Neural cell (in vitro differentiated cells): ENCODE results near the gene SENP8. TPM values are rescaled to one million over a fixed set of nuclear protein-coding genes. Genes with fewer than 3 reads are reported as not detected.
A peak's percentile ranks its signal among the peaks of the same experiment; 100 is the strongest.

ENCODE experiments used
- H2AFZ ChIP-seq: fragments of 200-600, 300-800 bp; sonication (generic), shearing (Covaris generic); 2 replicates; pipeline ENCODE4 v1.6.0; 2014; ENCODE audit warnings: low read depth, mild to moderate bottlenecking, antibody characterized with exemption, low read length, moderate library complexity
- H3F3A ChIP-seq: fragments of 200-600 bp; shearing (Covaris generic); 2 replicates; pipeline ENCODE4 v1.6.1; 2016; ENCODE audit warnings: mild to moderate bottlenecking, moderate library complexity, mixed read lengths, antibody characterized with exemption, low read length; ENCODE audit not compliant: insufficient read depth, poor library complexity, severe bottlenecking
- H3K27ac ChIP-seq: fragments of 200-600, 300-800 bp; sonication (generic), shearing (Covaris generic); 2 replicates; pipeline ENCODE4 v1.5.1; 2014; ENCODE audit warnings: mild to moderate bottlenecking, low read length, moderate library complexity
- H3K27me3 ChIP-seq: fragments of 300-800, 200-600 bp; sonication (generic), shearing (Covaris generic); 2 replicates; pipeline ENCODE4 v1.6.0; 2014; ENCODE audit warnings: mild to moderate bottlenecking, low read depth, low read length, moderate library complexity; ENCODE audit not compliant: insufficient read depth
- H3K36me3 ChIP-seq: fragments of 300-800, 200-600 bp; sonication (generic), shearing (Covaris generic); 2 replicates; pipeline ENCODE4 v1.5.1; 2014; ENCODE audit warnings: mild to moderate bottlenecking, antibody characterized with exemption, low read length, moderate library complexity; ENCODE audit not compliant: insufficient read depth
- H3K4me2 ChIP-seq: fragments of 300-800, 200-600 bp; sonication (generic), shearing (Covaris generic); 2 replicates; pipeline ENCODE4 v1.6.0; 2014; ENCODE audit warnings: mild to moderate bottlenecking, low read length
- H3K4me3 ChIP-seq: fragments of 300-800, 200-600 bp; sonication (generic), shearing (Covaris generic); 2 replicates; pipeline ENCODE4 v1.5.1; 2014; ENCODE audit warnings: mild to moderate bottlenecking, low read length, moderate library complexity
- H3K79me2 ChIP-seq: fragments of 200-600 bp; shearing (Covaris generic); replicated peaks from 2 replicates; pipeline ENCODE4 v1.6.0; 2014; ENCODE audit warnings: mild to moderate bottlenecking, low read length, moderate library complexity; ENCODE audit not compliant: insufficient read depth
- H3K9ac ChIP-seq: fragments of 300-800, 200-600 bp; sonication (generic), shearing (Covaris generic); 2 replicates; pipeline ENCODE4 v1.6.1; 2016; ENCODE audit warnings: mild to moderate bottlenecking, low read length, mixed read lengths
- H3K9me2 ChIP-seq: fragments of 200-600 bp; shearing (Covaris generic); 2 replicates; pipeline ENCODE4 v1.6.1; 2016; ENCODE audit warnings: mild to moderate bottlenecking, low read length, mixed read lengths; ENCODE audit not compliant: insufficient read depth
- H3K9me3 ChIP-seq: fragments of 200-600, 300-800 bp; sonication (generic), shearing (Covaris generic); 2 replicates; pipeline ENCODE4 v1.6.1; 2016; ENCODE audit warnings: mild to moderate bottlenecking, mixed run types, low read length, moderate library complexity, mixed read lengths
- H4K20me1 ChIP-seq: fragments of 200-600 bp; shearing (Covaris generic); 2 replicates; pipeline ENCODE4 v1.6.1; 2016; ENCODE audit warnings: mild to moderate bottlenecking, mixed run types; ENCODE audit not compliant: insufficient read depth
- EP300 ChIP-seq: fragments of 450-650 bp; conservative IDR thresholded peaks from 2 replicates; pipeline ENCODE4 v1.6.1; 2014; ENCODE audit warnings: antibody characterized with exemption, mild to moderate bottlenecking, moderate library complexity; ENCODE audit not compliant: poor library complexity, severe bottlenecking
- EZH2 ChIP-seq: fragments of 200-600, 300-800 bp; shearing (Covaris generic), sonication (generic); IDR thresholded peaks from 2 replicates; pipeline ENCODE4 v1.6.1; 2014; ENCODE audit warnings: antibody characterized with exemption, low read length, borderline replicate concordance, mild to moderate bottlenecking; ENCODE audit not compliant: insufficient read depth, poor library complexity, severe bottlenecking
- MXI1 ChIP-seq: fragments of 450-650 bp; conservative IDR thresholded peaks from 2 replicates; pipeline ENCODE4 v1.6.1; 2014; ENCODE audit warnings: antibody characterized with exemption, mild to moderate bottlenecking; ENCODE audit not compliant: poor library complexity, severe bottlenecking
- POLR2AphosphoS5 ChIP-seq: IDR thresholded peaks from 2 replicates; pipeline ENCODE4 v1.6.1; 2012
- RAD21 ChIP-seq: fragments of 450-650 bp; conservative IDR thresholded peaks from 2 replicates; pipeline ENCODE4 v1.6.1; 2014; ENCODE audit warnings: antibody characterized with exemption, mild to moderate bottlenecking, moderate library complexity
- SMC3 ChIP-seq: fragments of 450-650 bp; conservative IDR thresholded peaks from 2 replicates; pipeline ENCODE4 v1.6.1; 2014; ENCODE audit warnings: antibody characterized with exemption, mild to moderate bottlenecking, moderate library complexity; ENCODE audit not compliant: poor library complexity
- TAF1 ChIP-seq: IDR thresholded peaks from 2 replicates; pipeline ENCODE4 v1.6.1; 2012; ENCODE audit warnings: low read depth
- polyA plus RNA-seq: library from polyadenylated mRNA; depleted of rRNA; stranded (reverse); fragments of >200 nt; gene quantifications from 2 replicates; pipeline ENCODE4 v1.2.3, GENCODE V29; 2014
- TF ChIP-seq, protein P1 (sequence below): fragments of 450-650 bp; IDR thresholded peaks from 2 replicates; pipeline ENCODE4 v1.5.1; 2014; ENCODE audit warnings: antibody characterized with exemption, mild to moderate bottlenecking, moderate library complexity; ENCODE audit not compliant: poor library complexity, severe bottlenecking
- TF ChIP-seq, protein P2 (sequence below): IDR thresholded peaks from 2 replicates; pipeline ENCODE4 v1.6.1; 2012; ENCODE audit warnings: borderline replicate concordance

Gene SENP8
- polyA plus RNA-seq, 1 donor from 2014 or later = 3.2 TPM

DNA sequence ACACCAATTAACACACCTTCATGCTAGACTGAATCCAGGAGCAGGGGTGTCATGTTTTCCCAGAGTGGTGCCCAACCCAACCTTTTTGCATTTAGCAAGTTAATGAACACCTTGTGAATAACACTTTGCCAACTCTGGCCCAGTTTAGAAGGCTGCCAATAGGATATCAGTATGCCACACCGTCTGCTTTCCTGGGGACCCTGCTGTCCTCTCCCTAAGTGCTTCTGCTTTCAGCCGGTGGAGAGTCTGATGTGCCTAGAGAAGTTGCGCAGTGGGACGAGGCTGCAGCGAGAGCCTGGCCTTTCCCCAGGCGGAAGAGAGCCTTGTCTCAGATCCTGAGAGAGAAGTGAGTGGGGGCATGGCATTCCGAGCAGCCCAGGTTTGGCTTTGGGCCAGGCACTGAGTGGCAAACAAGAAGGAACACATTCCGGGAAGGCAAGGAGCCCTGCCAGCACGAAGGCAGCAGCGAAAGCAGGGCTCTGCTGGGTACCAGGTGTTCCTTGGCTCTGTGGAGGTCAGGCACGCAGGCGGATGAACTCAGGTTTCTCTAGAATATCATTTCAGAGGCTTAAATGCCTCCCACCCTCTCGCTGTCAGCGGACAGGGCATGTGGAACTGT is 36.9 kb downstream of the SENP8 start:
- Histone ChIP-seq H3K4me2 (no peak overlapping the region), H3K9ac (peak overlapping the region; percentile 3), H2AFZ (no peak overlapping the region), H3K27me3 (no peaks in the 10 kb centered on the region), H3K27ac (no peak overlapping the region), H3K4me3 (no peak overlapping the region), H3K79me2 (no peaks in the 10 kb centered on the region), H3K9me2 (no peaks in the 10 kb centered on the region), H3K9me3 (no peaks in the 10 kb centered on the region), H4K20me1 (no peaks in the 10 kb centered on the region), H3F3A (no peaks in the 10 kb centered on the region), H3K36me3 (no peaks in the 10 kb centered on the region)
- TF ChIP-seq, protein P1, sequence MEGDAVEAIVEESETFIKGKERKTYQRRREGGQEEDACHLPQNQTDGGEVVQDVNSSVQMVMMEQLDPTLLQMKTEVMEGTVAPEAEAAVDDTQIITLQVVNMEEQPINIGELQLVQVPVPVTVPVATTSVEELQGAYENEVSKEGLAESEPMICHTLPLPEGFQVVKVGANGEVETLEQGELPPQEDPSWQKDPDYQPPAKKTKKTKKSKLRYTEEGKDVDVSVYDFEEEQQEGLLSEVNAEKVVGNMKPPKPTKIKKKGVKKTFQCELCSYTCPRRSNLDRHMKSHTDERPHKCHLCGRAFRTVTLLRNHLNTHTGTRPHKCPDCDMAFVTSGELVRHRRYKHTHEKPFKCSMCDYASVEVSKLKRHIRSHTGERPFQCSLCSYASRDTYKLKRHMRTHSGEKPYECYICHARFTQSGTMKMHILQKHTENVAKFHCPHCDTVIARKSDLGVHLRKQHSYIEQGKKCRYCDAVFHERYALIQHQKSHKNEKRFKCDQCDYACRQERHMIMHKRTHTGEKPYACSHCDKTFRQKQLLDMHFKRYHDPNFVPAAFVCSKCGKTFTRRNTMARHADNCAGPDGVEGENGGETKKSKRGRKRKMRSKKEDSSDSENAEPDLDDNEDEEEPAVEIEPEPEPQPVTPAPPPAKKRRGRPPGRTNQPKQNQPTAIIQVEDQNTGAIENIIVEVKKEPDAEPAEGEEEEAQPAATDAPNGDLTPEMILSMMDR = no peak
- TF ChIP-seq POLR2AphosphoS5 = no peak
- no peak for TF ChIP-seq RAD21
- TF ChIP-seq, protein P2, sequence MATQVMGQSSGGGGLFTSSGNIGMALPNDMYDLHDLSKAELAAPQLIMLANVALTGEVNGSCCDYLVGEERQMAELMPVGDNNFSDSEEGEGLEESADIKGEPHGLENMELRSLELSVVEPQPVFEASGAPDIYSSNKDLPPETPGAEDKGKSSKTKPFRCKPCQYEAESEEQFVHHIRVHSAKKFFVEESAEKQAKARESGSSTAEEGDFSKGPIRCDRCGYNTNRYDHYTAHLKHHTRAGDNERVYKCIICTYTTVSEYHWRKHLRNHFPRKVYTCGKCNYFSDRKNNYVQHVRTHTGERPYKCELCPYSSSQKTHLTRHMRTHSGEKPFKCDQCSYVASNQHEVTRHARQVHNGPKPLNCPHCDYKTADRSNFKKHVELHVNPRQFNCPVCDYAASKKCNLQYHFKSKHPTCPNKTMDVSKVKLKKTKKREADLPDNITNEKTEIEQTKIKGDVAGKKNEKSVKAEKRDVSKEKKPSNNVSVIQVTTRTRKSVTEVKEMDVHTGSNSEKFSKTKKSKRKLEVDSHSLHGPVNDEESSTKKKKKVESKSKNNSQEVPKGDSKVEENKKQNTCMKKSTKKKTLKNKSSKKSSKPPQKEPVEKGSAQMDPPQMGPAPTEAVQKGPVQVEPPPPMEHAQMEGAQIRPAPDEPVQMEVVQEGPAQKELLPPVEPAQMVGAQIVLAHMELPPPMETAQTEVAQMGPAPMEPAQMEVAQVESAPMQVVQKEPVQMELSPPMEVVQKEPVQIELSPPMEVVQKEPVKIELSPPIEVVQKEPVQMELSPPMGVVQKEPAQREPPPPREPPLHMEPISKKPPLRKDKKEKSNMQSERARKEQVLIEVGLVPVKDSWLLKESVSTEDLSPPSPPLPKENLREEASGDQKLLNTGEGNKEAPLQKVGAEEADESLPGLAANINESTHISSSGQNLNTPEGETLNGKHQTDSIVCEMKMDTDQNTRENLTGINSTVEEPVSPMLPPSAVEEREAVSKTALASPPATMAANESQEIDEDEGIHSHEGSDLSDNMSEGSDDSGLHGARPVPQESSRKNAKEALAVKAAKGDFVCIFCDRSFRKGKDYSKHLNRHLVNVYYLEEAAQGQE = no peak
- TF ChIP-seq SMC3 = no peak
- TF ChIP-seq MXI1 = no peak
- no peak for TF ChIP-seq EP300
- TF ChIP-seq EZH2 = no peak
- no peak for TF ChIP-seq TAF1

DNA sequence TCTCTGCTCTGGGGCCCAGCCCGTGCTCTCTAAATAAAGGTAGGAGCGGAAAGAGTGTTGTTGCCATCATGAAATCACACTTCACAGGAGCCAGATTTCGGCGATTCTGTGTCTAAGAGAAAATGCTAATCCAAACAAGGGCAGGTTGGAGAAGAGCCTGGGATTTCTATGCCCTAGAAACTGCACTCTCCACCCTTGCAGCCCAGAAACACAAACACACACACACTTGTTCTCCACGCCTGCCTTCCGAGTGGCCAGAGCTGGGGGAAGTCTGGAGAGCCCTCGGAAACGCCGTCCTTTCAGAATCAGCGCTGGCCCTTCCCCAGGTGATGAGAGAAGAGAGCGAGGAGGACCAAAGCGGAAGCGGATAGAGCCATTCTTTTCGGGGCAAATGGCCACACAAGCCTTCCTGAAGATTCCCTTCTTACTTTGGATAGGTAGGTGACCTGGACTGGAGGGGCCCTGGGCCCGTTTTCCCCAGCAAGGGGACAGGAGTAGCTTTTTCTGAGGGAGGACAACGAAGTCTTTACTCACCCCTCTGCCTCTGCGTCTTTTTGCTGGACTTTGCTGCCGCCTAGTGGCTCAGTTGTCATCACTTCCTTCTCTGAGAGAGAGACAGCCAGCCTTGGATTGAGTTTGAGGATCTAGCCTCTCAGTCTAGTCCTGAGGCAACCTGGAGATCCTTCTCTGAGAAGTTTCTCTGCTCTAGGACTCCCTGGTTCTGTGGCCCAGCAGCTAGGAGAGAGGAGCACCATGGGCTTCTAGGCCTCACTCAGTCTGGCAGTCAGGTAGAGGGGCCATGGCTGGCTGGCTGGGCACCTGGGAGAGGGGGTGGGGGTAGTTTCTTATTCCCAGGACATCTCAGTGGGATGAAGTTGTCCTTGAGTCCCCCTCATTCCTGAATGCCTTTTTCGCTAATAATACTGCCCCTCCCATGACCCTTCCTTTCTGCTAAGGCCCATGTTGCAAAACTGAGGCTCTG is 37.7 kb downstream of the SENP8 start:
- H3K9me3 ChIP-seq = no peaks in the 10 kb centered on the region
- H3K27me3 ChIP-seq = no peaks in the 10 kb centered on the region
- no peak overlapping the region for H3K4me3 ChIP-seq
- H3K9me2 ChIP-seq = no peaks in the 10 kb centered on the region
- H3F3A ChIP-seq = no peaks in the 10 kb centered on the region
- no peak overlapping the region for H3K27ac ChIP-seq
- H3K79me2 ChIP-seq = no peaks in the 10 kb centered on the region
- H3K9ac ChIP-seq = peak overlapping the region; percentile 3
- H3K36me3 ChIP-seq = no peaks in the 10 kb centered on the region
- no peak overlapping the region for H3K4me2 ChIP-seq
- TF ChIP-seq, protein P1 = peak; percentile 91
- TF ChIP-seq SMC3 (peak; percentile 87), RAD21 (peak; percentile 94), EZH2 (no peak)
- no peak overlapping the region for H2AFZ ChIP-seq
- H4K20me1 ChIP-seq = no peaks in the 10 kb centered on the region
